HG02623 (cell line): ENCODE results near the gene IGLL1.
"Not testable (repeated sequence)": the region's sequence is repeated elsewhere in the genome, so short reads cannot be mapped to it uniquely, and the experiment has no call there.

Experiments
- ATAC-seq: cut with Tn5 transposase; IDR thresholded peaks from one replicate; pipeline ENCODE4 v1.9.1; 2021; ENCODE audit warnings: moderate library complexity; ENCODE audit not compliant: unreplicated experiment

The IGLL1 gene

GRCh38 chr22:23591846-23592245, 11.8 kb upstream of the IGLL1 start:
- ATAC-seq = no peak

DNA sequence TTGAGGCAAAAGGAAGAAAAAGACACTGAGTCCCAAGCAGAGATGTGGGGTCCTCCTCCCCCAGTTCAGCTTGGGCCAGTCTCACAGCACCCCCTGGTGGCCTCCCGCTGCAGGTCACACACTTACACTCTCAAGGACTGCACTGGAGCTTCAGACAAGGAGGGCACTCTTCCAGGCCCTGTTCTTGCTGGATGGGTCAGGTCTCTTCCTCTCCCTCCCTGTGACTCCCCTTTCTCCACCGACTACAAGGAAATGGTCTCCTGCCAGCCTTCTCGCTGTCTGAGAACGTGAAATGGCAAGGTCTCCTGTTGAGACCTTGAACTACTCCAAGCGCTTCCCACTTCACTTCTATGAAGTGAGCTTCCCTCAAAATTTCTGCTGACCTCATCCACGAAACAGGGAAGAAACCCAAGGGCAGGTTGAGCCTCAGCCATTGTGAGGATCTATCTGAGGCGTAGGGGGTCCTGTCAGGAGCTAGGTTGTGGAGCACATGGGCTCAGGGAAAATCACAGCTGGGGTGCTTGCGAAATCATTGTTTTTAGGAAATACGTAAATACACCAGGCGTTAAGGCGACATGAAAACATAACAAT, 11.2 kb upstream of the IGLL1 start:
- ATAC-seq = no peak

GRCh38 chr22:23583836-23584235, 3.7 kb upstream of the IGLL1 start:
- no peak for ATAC-seq

DNA sequence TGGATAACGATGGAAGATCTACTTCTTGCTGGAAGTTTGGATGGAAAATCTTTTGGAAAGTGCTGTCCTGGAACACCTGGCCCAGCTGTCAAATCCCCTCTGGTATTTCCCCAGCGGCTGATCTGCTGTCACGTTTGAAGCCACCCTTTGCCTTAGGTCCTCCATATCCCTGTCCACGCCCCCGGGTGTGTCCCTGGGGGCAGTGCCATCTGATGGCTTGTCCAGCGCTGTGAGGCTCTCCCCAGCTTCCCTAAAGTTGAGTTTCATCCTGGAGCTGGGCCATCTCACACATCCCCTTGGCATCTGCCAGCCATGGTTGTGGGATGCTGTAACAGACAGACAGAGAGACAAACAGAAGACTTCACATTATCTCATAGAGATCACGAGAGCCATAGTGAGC, 3.1 kb upstream of the IGLL1 start:
- ATAC-seq = no peak

DNA sequence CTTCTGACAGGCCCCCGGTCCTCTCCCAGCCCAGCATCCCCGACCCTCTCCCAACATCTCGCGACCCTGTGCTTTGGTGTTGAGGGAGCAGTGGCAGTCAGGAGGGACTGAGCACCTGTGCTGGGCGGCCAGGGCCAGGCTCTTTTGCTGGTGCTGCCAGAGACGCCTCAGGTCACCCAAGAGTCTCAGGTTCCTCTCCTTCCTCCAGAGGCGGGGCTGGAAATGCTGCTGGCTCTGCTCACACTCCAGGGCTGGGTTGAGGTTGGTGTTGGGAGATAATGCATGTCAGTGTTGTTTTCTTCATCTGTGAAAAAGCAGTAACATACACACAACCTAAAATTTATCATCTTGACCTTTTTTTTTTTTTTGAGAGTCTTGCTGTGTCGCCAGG, 1.2 kb upstream of the IGLL1 start:
- ATAC-seq = no peak

DNA sequence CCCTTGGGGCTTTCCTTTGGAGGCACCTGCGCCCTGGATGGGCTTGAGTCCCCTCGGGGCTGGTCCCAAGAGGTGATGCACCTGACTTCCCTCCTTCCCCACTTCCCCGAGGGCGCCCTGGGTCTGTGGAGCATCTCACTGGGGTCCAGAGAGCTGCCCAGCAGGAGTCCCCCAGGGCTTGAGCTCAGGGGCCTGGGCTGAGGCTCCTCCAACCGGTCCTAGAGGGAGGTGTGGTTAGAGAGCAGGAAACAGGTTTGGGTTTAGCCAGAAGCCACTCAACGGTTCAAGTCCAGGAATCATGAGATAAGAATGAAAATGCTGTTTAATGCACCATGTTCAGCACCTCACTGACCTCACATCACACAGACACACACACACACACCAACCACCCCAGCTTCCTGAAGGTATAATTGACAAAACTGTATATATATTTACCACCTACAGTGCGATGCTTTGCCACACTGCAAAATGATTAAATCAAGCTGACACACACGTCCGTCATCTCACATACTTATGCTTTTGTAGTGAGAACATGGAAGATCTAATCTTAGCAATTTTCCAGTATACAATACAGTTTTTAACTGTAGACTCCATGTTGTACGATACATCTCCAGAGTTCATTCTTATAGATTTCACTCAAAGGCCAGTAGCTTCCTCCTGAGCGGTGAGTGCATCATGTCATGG, 628 bp upstream of the IGLL1 start:
- no peak for ATAC-seq

GRCh38 chr22:23579280-23579679, 810 bp downstream of the IGLL1 start:
- ATAC-seq = no peak

GRCh38 chr22:23578306-23578705, 1.8 kb downstream of the IGLL1 start:
- ATAC-seq = no peak

- no peak for ATAC-seq
Observed at GRCh38 chr22:23576681-23577080, 3.4 kb downstream of the IGLL1 start.

GRCh38 chr22:23575601-23576000, 4.5 kb downstream of the IGLL1 start:
- no peak for ATAC-seq

DNA sequence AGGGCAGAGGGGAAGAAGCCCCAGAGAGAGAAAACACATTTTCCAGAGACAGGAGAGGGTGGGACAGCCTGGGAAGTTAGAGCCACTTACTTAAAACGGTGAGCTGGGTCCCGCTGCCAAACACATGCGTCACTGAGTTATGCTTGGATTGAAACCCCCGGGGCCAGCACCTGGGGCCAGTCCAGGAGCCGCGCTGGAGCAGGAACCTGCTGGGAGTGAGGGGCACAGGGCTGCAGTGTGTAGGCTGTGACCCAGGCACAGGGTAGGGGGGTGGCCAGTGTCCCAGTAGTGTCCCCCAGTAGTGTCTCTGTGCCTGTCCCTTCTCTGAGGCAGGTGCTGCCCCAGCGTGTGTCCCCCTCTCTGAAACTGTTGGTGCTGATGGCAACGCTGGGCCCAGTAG, 5.2 kb downstream of the IGLL1 start:
- ATAC-seq = no peak

DNA sequence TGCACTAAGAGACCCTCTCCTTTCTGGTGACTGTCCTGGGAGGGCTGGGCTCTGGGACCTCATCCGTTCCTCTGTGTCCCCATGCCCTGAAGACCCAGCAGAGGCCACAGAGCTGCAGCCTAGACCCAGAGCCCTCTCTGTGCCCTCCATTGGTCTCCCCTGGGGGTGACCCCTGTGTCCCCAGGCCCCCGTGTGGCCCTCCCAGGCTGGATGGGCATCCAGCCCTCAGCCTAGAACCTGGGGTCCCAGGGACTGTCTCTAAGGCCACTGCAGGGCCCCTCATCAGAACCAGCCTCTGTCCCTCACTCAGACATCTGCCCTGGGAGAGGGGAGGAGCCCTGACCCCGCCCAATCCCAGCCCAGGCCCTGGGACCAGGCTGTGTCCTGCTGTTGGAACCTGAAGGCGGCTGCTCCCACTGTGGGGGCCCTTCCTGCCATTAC, 5.7 kb downstream of the IGLL1 start:
- ATAC-seq = no peak

- ATAC-seq = not testable (repeated sequence)
Observed at GRCh38 chr22:23573701-23574235, 6.3 kb downstream of the IGLL1 start.

DNA sequence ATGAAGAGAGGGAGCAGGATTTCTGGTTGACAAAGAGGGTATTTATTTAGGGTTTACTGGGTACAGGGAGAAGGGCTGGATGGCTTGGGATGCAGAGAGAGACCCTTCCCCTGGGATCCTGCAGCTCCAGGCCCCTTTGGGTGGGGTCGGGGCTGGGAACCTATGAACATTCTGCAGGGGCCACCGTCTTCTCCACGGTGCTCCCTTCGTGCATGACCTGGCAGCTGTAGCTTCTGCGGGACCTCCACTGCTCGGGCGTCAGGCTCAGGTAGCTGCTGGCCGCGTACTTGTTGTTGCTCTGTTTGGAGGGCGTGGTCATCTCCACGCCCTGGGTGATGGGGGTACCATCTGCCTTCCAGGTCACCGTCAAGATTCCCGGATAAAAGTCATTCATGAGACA, 7.0 kb downstream of the IGLL1 start:
- ATAC-seq = not testable (repeated sequence)

GRCh38 chr22:23571486-23571885, 8.6 kb downstream of the IGLL1 start:
- no peak for ATAC-seq

DNA sequence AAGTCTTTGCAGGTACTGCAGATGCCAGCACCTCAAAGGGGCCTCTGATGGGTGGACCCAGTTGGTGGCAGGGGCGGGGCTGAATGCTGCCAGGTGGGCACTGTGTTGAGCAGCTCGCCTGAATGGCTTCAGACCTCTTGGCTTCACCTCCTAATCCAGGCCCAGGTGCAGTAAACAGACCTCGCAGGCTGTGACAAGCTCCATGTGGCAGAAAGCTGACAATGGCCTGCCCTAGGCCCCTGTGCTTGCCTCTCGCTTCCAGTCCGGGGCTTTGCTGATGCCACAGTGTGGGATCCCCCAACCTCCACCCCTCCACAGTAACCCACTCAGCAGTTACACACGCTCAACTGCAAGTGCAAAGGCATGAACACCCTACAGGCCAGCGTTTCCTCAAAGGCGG, 9.4 kb downstream of the IGLL1 start:
- ATAC-seq = no peak

DNA sequence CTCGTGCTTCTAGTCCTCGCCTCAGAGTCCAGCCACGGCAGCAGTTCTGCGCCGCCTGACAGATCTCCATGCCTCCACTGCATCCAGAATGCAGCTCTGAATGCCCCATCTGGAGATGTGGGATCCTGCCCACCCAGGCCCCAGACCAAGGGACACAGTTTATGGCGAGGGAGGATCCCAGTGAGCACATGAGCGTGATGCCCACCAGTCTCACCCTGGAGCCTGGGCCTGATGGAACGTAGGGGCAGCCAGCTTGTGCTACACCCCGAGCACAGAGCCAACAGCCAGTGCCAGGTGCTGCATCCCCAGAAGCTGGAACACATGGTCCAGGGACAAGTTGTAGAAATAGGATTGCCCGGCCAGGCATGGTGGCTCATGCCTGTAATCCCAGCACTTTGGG, 10.4 kb downstream of the IGLL1 start:
- no peak for ATAC-seq

- ATAC-seq = no peak
Observed at GRCh38 chr22:23569291-23569690, 10.8 kb downstream of the IGLL1 start.

GRCh38 chr22:23566705-23567475, 13.2 kb downstream of the IGLL1 start:
- no peak for ATAC-seq

- ATAC-seq = no peak
Observed at GRCh38 chr22:23565915-23566704, 14.0 kb downstream of the IGLL1 start.

- no peak for ATAC-seq
Observed at GRCh38 chr22:23565305-23565914, 14.7 kb downstream of the IGLL1 start.
